ENCODE results near the gene ARVCF. TPM values are rescaled to one million over a fixed set of nuclear protein-coding genes. Genes with fewer than 3 reads are reported as not detected.

The ARVCF gene
- total RNA-seq, 3 donors from 2014 or later: 11.2 to 15.3 (median 15.1) TPM

DNA sequence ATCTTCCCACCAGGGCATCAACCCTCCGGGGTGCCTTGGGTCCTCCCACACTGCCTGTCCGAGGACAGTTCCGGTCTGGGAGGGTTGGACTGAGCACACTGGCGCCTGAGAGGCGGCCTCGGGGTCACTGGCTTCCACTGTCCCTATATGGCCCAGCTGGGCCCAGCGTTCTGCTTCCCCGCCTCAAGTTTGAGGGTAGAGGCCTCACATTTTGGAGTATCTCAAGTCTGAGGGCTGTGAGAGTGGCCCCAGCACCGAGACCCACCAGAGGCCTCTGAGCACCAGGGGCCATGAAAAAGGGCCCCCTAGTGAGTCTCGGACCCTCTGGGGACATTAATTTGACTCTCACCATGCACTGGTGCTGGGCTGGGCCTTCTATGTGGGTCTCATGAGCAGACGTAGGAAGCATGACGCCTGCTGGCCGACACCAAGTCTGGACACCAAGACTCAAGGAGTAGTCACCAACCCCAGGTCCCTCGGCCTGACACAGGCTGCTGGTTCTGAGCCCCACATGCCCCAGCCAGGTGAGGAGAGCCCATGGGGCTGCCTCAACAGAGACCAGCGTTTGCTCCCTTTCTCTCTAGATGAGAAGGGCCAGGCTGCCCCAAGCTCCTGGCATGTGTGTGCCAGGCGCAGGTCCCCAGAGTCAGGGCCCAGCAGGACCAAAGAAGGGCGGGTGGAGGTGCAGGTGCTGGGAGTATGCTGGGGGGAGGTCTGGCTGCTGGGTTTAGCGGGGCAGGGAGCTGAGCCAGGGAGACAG, 27.5 kb downstream of the ARVCF start:
- peak in 2 of 3 donors; percentile 23 to 37 for DNase-seq
- H3K4me3 ChIP-seq: no peak overlapping the region
- ATAC-seq: no peak
- peaks cover 11% of the 10 kb centered on the region for H3K4me1 ChIP-seq (ENCODE audit: low read depth)
- intact Hi-C loops (cut with DNase I, micrococcal nuclease): no loop called here
- TF ChIP-seq, protein P1, sequence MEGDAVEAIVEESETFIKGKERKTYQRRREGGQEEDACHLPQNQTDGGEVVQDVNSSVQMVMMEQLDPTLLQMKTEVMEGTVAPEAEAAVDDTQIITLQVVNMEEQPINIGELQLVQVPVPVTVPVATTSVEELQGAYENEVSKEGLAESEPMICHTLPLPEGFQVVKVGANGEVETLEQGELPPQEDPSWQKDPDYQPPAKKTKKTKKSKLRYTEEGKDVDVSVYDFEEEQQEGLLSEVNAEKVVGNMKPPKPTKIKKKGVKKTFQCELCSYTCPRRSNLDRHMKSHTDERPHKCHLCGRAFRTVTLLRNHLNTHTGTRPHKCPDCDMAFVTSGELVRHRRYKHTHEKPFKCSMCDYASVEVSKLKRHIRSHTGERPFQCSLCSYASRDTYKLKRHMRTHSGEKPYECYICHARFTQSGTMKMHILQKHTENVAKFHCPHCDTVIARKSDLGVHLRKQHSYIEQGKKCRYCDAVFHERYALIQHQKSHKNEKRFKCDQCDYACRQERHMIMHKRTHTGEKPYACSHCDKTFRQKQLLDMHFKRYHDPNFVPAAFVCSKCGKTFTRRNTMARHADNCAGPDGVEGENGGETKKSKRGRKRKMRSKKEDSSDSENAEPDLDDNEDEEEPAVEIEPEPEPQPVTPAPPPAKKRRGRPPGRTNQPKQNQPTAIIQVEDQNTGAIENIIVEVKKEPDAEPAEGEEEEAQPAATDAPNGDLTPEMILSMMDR (IDR thresholded peaks at IDR 0.05): no peak
- no peaks in the 10 kb centered on the region for H3K36me3 ChIP-seq (ENCODE audit: low read depth)
- H3K9me3 ChIP-seq: no peaks in the 10 kb centered on the region

DNA sequence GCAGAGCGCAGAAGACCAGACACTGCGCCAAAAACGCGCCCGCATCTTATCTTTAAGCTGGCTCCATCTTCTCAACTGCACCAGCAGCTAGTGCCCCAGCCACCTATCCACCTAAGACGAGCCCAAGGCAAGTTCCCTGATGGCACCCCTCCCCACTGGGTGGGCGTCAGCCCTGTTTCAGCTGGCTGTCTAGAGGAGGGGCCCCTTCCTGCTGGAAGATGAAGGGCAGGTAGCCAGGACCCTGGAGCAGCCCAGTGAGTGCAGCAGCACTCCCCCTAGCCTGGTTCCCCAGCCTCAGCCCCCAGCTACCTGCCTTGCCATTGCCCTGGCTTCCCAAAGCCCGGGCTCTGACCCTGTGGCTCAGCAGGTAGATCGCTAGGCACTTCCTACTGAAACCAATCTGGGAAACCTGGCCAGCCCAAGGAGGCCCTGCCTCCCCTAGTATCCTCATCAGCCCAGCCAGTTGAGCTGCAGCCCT, 28.3 kb downstream of the ARVCF start:
- intact Hi-C loops (cut with DNase I, micrococcal nuclease): no loop called here
- ATAC-seq: no peak
- H3K4me1 ChIP-seq (ENCODE audit: low read depth): peaks cover 11% of the 10 kb centered on the region

DNA sequence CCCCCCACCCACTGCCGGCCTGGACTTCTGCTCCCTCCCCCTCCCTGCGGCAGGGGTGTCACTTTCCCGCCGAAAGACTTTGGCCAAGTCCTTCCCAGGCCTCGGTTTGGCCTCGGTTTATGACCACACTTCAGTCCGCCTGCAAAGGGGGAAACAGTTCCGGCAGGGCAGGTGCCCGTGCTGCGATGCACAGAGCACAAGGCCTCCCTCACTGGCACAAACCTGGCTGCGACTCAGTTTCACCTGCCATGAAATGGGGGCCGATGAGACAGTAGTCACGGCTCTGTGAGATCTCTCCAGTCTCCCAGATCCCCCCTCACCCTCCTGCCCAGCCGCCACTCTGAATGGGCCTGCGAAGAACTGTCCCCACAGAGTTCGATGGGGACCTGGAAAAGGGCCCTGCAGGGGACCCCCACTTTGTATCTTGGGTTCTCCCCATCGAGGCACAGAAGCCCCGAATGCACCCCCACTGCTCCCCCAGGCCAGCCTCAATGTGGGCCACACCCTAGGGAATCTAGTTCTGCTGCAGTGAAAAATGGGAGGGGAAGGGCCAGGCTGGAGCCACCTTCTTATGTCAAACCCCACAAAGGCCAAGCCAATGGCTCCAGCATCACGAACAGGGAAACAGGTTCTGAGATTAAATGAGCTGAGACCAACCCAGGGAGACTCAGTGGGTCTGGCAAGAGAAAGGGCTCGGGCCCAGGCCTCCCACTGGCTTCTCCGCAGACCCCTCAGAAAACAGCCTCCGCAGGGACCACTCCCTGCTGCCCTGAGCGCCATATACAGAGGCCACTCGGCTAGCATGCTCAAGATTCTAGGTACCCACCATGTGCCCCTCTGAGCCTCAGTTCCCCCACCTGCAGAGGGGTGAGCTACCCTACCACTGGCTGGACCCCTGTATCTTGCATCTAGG, 29.0 kb downstream of the ARVCF start:
- ATAC-seq (peak; percentile 11), DNase-seq (peak in 2 of 3 donors; percentile 33 to 65)
- Histone ChIP-seq H3K4me3 (no peak overlapping the region), H3K36me3 (ENCODE audit: low read depth) (no peaks in the 10 kb centered on the region), H3K4me1 (ENCODE audit: low read depth) (peaks cover 11% of the 10 kb centered on the region), H3K9me3 (no peaks in the 10 kb centered on the region)
- TF ChIP-seq, protein P1 (IDR thresholded peaks at IDR 0.05): no peak
- intact Hi-C loops (cut with DNase I, micrococcal nuclease): no loop called here

More for the DNA sequence above, 28.3 kb downstream of the ARVCF start:
- peak in 2 of 3 donors; percentile 23 to 42 for DNase-seq
- TF ChIP-seq, protein P1 (IDR thresholded peaks at IDR 0.05): no peak
- no peaks in the 10 kb centered on the region for H3K9me3 ChIP-seq
- no peak overlapping the region for H3K4me3 ChIP-seq
- no peaks in the 10 kb centered on the region for H3K36me3 ChIP-seq (ENCODE audit: low read depth)

- intact Hi-C loops (cut with DNase I, micrococcal nuclease): no loop called here
- H3K9me3 ChIP-seq: no peaks in the 10 kb centered on the region
- TF ChIP-seq, protein P1 (IDR thresholded peaks at IDR 0.05): no peak
- ATAC-seq (peak; percentile 97), DNase-seq (peak; percentile 78 to 88 (median 85))
- H3K36me3 ChIP-seq (ENCODE audit: low read depth): no peaks in the 10 kb centered on the region
- H3K4me1 ChIP-seq (ENCODE audit: low read depth): peaks cover 11% of the 10 kb centered on the region
- H3K4me3 ChIP-seq: peak overlapping the region; percentile 26
Observed at GRCh38 chr22:19986410-19987341, 29.9 kb downstream of the ARVCF start.

DNA sequence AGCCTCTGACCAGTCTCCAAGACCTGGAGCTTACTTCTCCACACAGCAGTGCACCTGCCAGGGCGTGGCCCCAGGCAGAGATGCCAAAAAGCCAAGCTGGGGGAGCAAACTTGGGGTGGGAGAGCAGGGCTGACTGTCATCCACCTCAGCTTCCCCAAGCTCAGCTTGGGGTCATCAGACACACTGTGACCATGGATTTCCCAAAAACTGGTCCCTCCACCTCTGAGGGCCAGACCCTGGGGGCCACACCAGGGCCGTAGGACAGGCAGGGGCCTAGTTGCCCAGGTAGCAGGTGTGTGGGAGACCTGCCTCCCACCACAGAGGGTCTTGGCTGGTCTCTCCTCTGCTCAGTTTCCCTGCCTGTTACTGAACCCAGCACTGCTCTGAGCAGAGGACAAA, 30.6 kb downstream of the ARVCF start:
- DNase-seq (peak in 2 of 3 donors; percentile 27 to 39), ATAC-seq (no peak)
- Histone ChIP-seq H3K9me3 (no peaks in the 10 kb centered on the region), H3K4me1 (ENCODE audit: low read depth) (peaks cover 11% of the 10 kb centered on the region), H3K36me3 (ENCODE audit: low read depth) (no peaks in the 10 kb centered on the region), H3K4me3 (no peak overlapping the region)
- intact Hi-C loops (cut with DNase I, micrococcal nuclease): no loop called here
- TF ChIP-seq, protein P1 (IDR thresholded peaks at IDR 0.05): no peak
